HEK293T (cell line): ENCODE measurements around the gene MCCC1.
"Not testable (repeated sequence)": the region's sequence is repeated elsewhere in the genome, so short reads cannot be mapped to it uniquely, and the experiment has no call there.

ENCODE experiments used
- CTCF ChIA-PET: fragments of 350-600 bp; formaldehyde crosslinking; extraction: SDS; loops from one replicate; lab custom pipeline; 2021; ENCODE audit warnings: antibody characterized with exemption, inconsistent platforms; lab: Yijun Ruan, JAX
- POLR2A ChIA-PET: fragments of 350-600 bp; formaldehyde crosslinking; extraction: SDS; loops from one replicate; lab custom pipeline; 2020; ENCODE audit warnings: antibody characterized with exemption, inconsistent platforms; lab: Yijun Ruan, JAX
- DNase-seq: peaks from one replicate; pipeline ENCODE4 v3.0.0; 2012; ENCODE audit warnings: mixed read lengths; ENCODE audit errors: extremely low spot score
- ARNT ChIP-seq: fragments of 450-650 bp; IDR thresholded peaks from 2 replicates; pipeline ENCODE4 v1.6.1; 2017; ENCODE audit warnings: mild to moderate bottlenecking
- BHLHE40 ChIP-seq: fragments of 450-650 bp; IDR thresholded peaks from 2 replicates; pipeline ENCODE4 v1.6.1; 2016; ENCODE audit warnings: mild to moderate bottlenecking, moderate library complexity, borderline replicate concordance
- CTBP1 ChIP-seq: fragments of 450-650 bp; IDR thresholded peaks from 2 replicates; pipeline ENCODE4 v1.6.1; 2016; ENCODE audit warnings: borderline replicate concordance
- ELF4 ChIP-seq: fragments of 450-650 bp; IDR thresholded peaks from 2 replicates; pipeline ENCODE4 v1.6.1; 2017; ENCODE audit warnings: antibody characterized with exemption
- FOXA1 ChIP-seq: fragments of 450-650 bp; IDR thresholded peaks from 2 replicates; pipeline ENCODE4 v1.6.1; 2016; ENCODE audit warnings: mild to moderate bottlenecking
- FOXK2 ChIP-seq: fragments of 450-650 bp; IDR thresholded peaks from 2 replicates; pipeline ENCODE4 v1.6.1; 2016; ENCODE audit warnings: mild to moderate bottlenecking
- FOXM1 ChIP-seq: fragments of 450-650 bp; IDR thresholded peaks from 2 replicates; pipeline ENCODE4 v1.6.1; 2017; ENCODE audit warnings: mild to moderate bottlenecking, borderline replicate concordance
- HDGF ChIP-seq: fragments of 450-650 bp; IDR thresholded peaks from 2 replicates; pipeline ENCODE4 v1.6.1; 2017; ENCODE audit warnings: antibody characterized with exemption, borderline replicate concordance
- L3MBTL2 ChIP-seq: fragments of 450-650 bp; conservative IDR thresholded peaks from 2 replicates; pipeline ENCODE4 v1.6.1; 2016; ENCODE audit warnings: mild to moderate bottlenecking
- LEF1 ChIP-seq: fragments of 450-650 bp; IDR thresholded peaks from 2 replicates; pipeline ENCODE4 v1.6.1; 2017; ENCODE audit warnings: mild to moderate bottlenecking, borderline replicate concordance
- NFRKB ChIP-seq: fragments of 450-650 bp; IDR thresholded peaks from 2 replicates; pipeline ENCODE4 v1.6.1; 2016; ENCODE audit warnings: mild to moderate bottlenecking, moderate library complexity
- PKNOX1 ChIP-seq: fragments of 450-650 bp; IDR thresholded peaks from 2 replicates; pipeline ENCODE4 v1.6.1; 2016
- SP1 ChIP-seq: fragments of 450-650 bp; IDR thresholded peaks from 2 replicates; pipeline ENCODE4 v1.6.1; 2017
- SUZ12 ChIP-seq: fragments of 450-650 bp; IDR thresholded peaks from 2 replicates; pipeline ENCODE4 v1.6.1; 2016; ENCODE audit warnings: mild to moderate bottlenecking
- TARDBP ChIP-seq: fragments of 450-650 bp; IDR thresholded peaks from 2 replicates; pipeline ENCODE4 v1.6.1; 2016
- ZNF384 ChIP-seq: fragments of 450-650 bp; IDR thresholded peaks from 2 replicates; pipeline ENCODE4 v1.6.1; 2016

The MCCC1 gene

GRCh38 chr3:183080628-183081027 lies 18.7 kb downstream of the MCCC1 start:
- no peak for DNase-seq
- CTCF ChIA-PET = no interaction called here
- TF ChIP-seq FOXM1 (no peak), CTBP1 (no peak), LEF1 (no peak), FOXA1 (no peak), PKNOX1 (no peak), FOXK2 (no peak), NFRKB (no peak), SUZ12 (no peak), ELF4 (no peak), ARNT (no peak), ZNF384 (no peak), L3MBTL2 (no peak), BHLHE40 (no peak), HDGF (no peak), SP1 (no peak), TARDBP (no peak)
- POLR2A ChIA-PET = no interaction called here

- ChIA-PET POLR2A (no interaction called here), CTCF (no interaction called here)
- DNase-seq = no peak
- TF ChIP-seq HDGF (no peak), LEF1 (no peak), BHLHE40 (no peak), SP1 (no peak), NFRKB (no peak), SUZ12 (no peak), CTBP1 (no peak), FOXK2 (no peak), L3MBTL2 (no peak), ZNF384 (no peak), FOXM1 (no peak), TARDBP (no peak), FOXA1 (no peak), PKNOX1 (no peak), ELF4 (no peak), ARNT (no peak)
These were observed 24.4 kb downstream of the MCCC1 start for GRCh38 chr3:183074881-183075280.

GRCh38 chr3:183074261-183074660 lies 25.0 kb downstream of the MCCC1 start:
- CTCF ChIA-PET = no interaction called here
- TF ChIP-seq BHLHE40 (no peak), CTBP1 (no peak), L3MBTL2 (no peak), HDGF (no peak), FOXA1 (no peak), ZNF384 (no peak), ARNT (no peak)

GRCh38 chr3:183073839-183074238 lies 25.5 kb downstream of the MCCC1 start:
- ChIA-PET POLR2A (no interaction called here), CTCF (no interaction called here)
- no peak for DNase-seq
- no peak for TF ChIP-seq LEF1
- no peak for TF ChIP-seq FOXM1
- TF ChIP-seq TARDBP = no peak
- no peak for TF ChIP-seq SP1
- no peak for TF ChIP-seq NFRKB
- TF ChIP-seq ELF4 = no peak
- no peak for TF ChIP-seq BHLHE40

More at GRCh38 chr3:183074261-183074660, 25.0 kb downstream of the MCCC1 start:
- DNase-seq = no peak
- POLR2A ChIA-PET = no interaction called here

- CTCF ChIA-PET = no interaction called here
- TF ChIP-seq SUZ12 = no peak
- no peak for DNase-seq
- POLR2A ChIA-PET = no interaction called here
These were observed 28.4 kb downstream of the MCCC1 start for GRCh38 chr3:183070892-183071291.

GRCh38 chr3:183069086-183069485 lies 30.2 kb downstream of the MCCC1 start:
- ChIA-PET CTCF (no interaction called here), POLR2A (no interaction called here)
- no peak for DNase-seq
- TF ChIP-seq L3MBTL2 (no peak), BHLHE40 (no peak), ELF4 (no peak), ZNF384 (no peak), CTBP1 (no peak), NFRKB (no peak), SUZ12 (no peak), LEF1 (no peak), ARNT (no peak)

GRCh38 chr3:183066891-183067290 lies 32.4 kb downstream of the MCCC1 start:
- POLR2A ChIA-PET, DNase-seq, CTCF ChIA-PET: not testable (repeated sequence)

- no peak for TF ChIP-seq ARNT
- TF ChIP-seq SP1 = no peak
- ChIA-PET CTCF (no interaction called here), POLR2A (no interaction called here)
- no peak for DNase-seq
These were observed 34.8 kb downstream of the MCCC1 start for GRCh38 chr3:183064475-183064874.
